ENCODE data around the gene COL8A1. TPM values are rescaled to one million over a fixed set of nuclear protein-coding genes. Genes with fewer than 3 reads are reported as not detected.

Gene COL8A1
- total and polyA plus RNA-seq, 10 of the 15 experiments (the other 5 are each of a cell fraction or from before 2014, with no cell fraction given), result 0.04 to 0.73 (median 0.10) TPM; not detected in 5

DNA sequence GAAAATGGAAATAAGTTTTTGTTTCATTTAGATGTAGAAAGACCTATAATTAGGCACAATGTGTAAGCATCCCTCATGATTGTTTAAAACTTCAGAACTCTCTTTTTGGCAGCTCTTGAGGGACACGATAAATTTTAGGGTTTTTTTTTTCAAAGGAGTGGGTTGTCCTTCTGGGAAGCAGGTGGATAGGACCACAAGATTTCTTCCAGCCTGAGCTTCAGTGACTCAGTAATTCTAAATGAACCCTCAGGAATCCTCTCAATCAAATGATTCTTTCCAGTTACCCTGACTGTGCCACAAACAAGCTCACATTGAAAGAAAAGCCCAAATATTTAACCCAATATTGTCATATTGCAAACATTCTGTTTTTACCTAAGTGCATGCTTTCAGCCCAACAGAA lies 45.1 kb downstream of the COL8A1 start:
- ChIA-PET POLR2A (interaction anchor here (0.8 kb wide), 1 partner anchor 42 kb away, joined by 3 read pairs; no protein-coding TSS in a partner anchor), CTCF (interaction anchor here (0.5 to 1.9 kb wide), 10 partner anchors 13 to 865 kb away, joined by 3 to 5 read pairs (median 3); no protein-coding TSS in a partner anchor), SMC1A (ENCODE audit: uncharacterized antibody, unreplicated experiment) (interaction anchor here (1.0 to 1.8 kb wide), 7 partner anchors 12 to 184 kb away, joined by 3 to 5 read pairs (median 4); no protein-coding TSS in a partner anchor), RAD21 (ENCODE audit: unreplicated experiment) (interaction anchor here (1.8 kb wide), 1 partner anchor 660 kb away, joined by 7 read pairs; no protein-coding TSS in a partner anchor)
- no peaks in the 10 kb centered on the region for H3K79me2 ChIP-seq (ENCODE audit: control insufficient read depth, insufficient read depth, low read length)
- H4K20me1 ChIP-seq (ENCODE audit: control insufficient read depth, insufficient read depth), result no peaks in the 10 kb centered on the region
- FAIRE-seq (no peak), ATAC-seq (no peak), DNase-seq (ENCODE audit: low read depth, low spot score) (no peak)
- intact Hi-C loops (cut with micrococcal nuclease; ENCODE audit: unreplicated experiment), result loop anchor here (10.0 kb wide), 1 partner anchor 569 kb away; no protein-coding TSS in a partner anchor
- H3K4me2 ChIP-seq (ENCODE audit: control insufficient read depth, insufficient read depth), result no peak overlapping the region
- in situ Hi-C loops (cut with MboI), result loop anchor here (10.0 kb wide), 1 partner anchor 659 kb away; no protein-coding TSS in a partner anchor
- H3K4me1 ChIP-seq (ENCODE audit: control insufficient read depth, insufficient read depth, low read length), result no peaks in the 10 kb centered on the region
- no peak overlapping the region for H3K27ac ChIP-seq (ENCODE audit: control insufficient read depth, insufficient read depth)
- no peak overlapping the region for H2AFZ ChIP-seq (ENCODE audit: control insufficient read depth, low read depth, low read length)
- no peak overlapping the region for H3K4me3 ChIP-seq
- WGBS (ENCODE audit: insufficient coverage, insufficient replicate concordance, low lambda C conversion rate, missing lambda C conversion rate), result 0% methylated on average over 1 of the region's 1 CpG
- no TSS peak for BruUV-seq (replicated peaks)
- TF ChIP-seq ZNF217 (IDR thresholded peaks at IDR 0.05), result no peak
- TF ChIP-seq YY1 (IDR thresholded peaks at IDR 0.05; ENCODE audit: low read depth, low read length), result no peak
- TF ChIP-seq ZNF384 (IDR thresholded peaks at IDR 0.05; ENCODE audit: borderline replicate concordance, low read depth, low read length), result no peak
- no peak for TF ChIP-seq GABPA (IDR thresholded peaks at IDR 0.05; ENCODE audit: low read depth)
- no peak for TF ChIP-seq CBFB (IDR thresholded peaks at IDR 0.05; ENCODE audit: low read depth)
- no peak for TF ChIP-seq CBX3 (IDR thresholded peaks at IDR 0.05; ENCODE audit: borderline replicate concordance, low read depth)
- TF ChIP-seq BACH1 (IDR thresholded peaks at IDR 0.05; ENCODE audit: borderline replicate concordance), result no peak
- TF ChIP-seq NR2C1 (IDR thresholded peaks at IDR 0.05), result no peak
- no peak for TF ChIP-seq ASH2L (IDR thresholded peaks at IDR 0.05; ENCODE audit: borderline replicate concordance, low read depth)
- no peak for TF ChIP-seq POLR2AphosphoS5 (IDR thresholded peaks at IDR 0.05; ENCODE audit: low read length)
- TF ChIP-seq RAD51 (IDR thresholded peaks at IDR 0.05), result no peak
- no peak for TF ChIP-seq KDM1A (IDR thresholded peaks at IDR 0.05; ENCODE audit: borderline replicate concordance)
- TF ChIP-seq ZNF207 (IDR thresholded peaks at IDR 0.05; ENCODE audit: borderline replicate concordance), result no peak
- TF ChIP-seq, protein P1, sequence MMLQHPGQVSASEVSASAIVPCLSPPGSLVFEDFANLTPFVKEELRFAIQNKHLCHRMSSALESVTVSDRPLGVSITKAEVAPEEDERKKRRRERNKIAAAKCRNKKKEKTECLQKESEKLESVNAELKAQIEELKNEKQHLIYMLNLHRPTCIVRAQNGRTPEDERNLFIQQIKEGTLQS (IDR thresholded peaks at IDR 0.05; ENCODE audit: borderline replicate concordance, extremely low read depth, low read depth, low read length), result no peak
- no peak for TF ChIP-seq SUPT20H (IDR thresholded peaks at IDR 0.05; ENCODE audit: borderline replicate concordance, control insufficient read depth, low read depth, low read length)
- H3K27me3 ChIP-seq (replicated peaks in 1 of 2; ENCODE audit: control insufficient read depth in 2 of 2, insufficient read depth in 2 of 2, low read length in 1 of 2), result no peaks in the 10 kb centered on the region; a peak in 1 of 4 replicates
- no peaks in the 10 kb centered on the region for H3K36me3 ChIP-seq (ENCODE audit: control insufficient read depth in 2 of 2, insufficient read depth in 2 of 2, low read length in 1 of 2)
- H3K9me3 ChIP-seq (replicated peaks; ENCODE audit: control insufficient read depth, insufficient read depth, low read length), result no peaks in the 10 kb centered on the region
- no peak overlapping the region for H3K9ac ChIP-seq (ENCODE audit: control insufficient read depth, insufficient read depth, low read length)

Data from GM12878 (cell line).